Nephron (organoid): ENCODE results near the gene DNAH2.

Experiments
- H3K27ac Mint-ChIP-seq, 3 experiments: 2 replicates each; pipeline ENCODE4 v1.8.0; 2020; ENCODE audit warnings: mixed read lengths in 3 of 3, mild to moderate bottlenecking in 2 of 3, moderate library complexity in 1 of 3
- H3K27me3 Mint-ChIP-seq: 2 replicates; pipeline ENCODE4 v1.8.0; 2021; ENCODE audit warnings: low read depth, mild to moderate bottlenecking, moderate library complexity, mixed read lengths
- H3K36me3 Mint-ChIP-seq: 2 replicates; pipeline ENCODE4 v1.8.0; 2020; ENCODE audit warnings: low read depth, mixed read lengths
- H3K4me1 Mint-ChIP-seq: 2 replicates; pipeline ENCODE4 v1.8.0; 2020; ENCODE audit warnings: mixed read lengths
- H3K4me3 Mint-ChIP-seq, 3 experiments: 2 replicates each; pipeline ENCODE4 v1.8.0; 2020; ENCODE audit warnings: mild to moderate bottlenecking in 3 of 3, mixed read lengths in 3 of 3, moderate library complexity in 2 of 3
- H3K9me3 Mint-ChIP-seq: 2 replicates; pipeline ENCODE4 v1.8.0; 2020; ENCODE audit warnings: mixed read lengths
- CTCF ChIP-seq, 3 experiments: fragments of 200-600 bp; sonication (generic); IDR thresholded peaks; one replicate each; pipeline ENCODE4 v1.5.0; 2021; ENCODE audit warnings: antibody characterized with exemption in 3 of 3; ENCODE audit not compliant: unreplicated experiment in 3 of 3

Gene DNAH2

GRCh38 chr17:7846765-7847661 lies 129.5 kb downstream of the DNAH2 start:
- Mint-ChIP-seq H3K9me3 (no peaks in the 10 kb centered on the region), H3K4me3 (peak overlapping the region; percentile 37 to 58 (median 43)), H3K27me3 (no peaks in the 10 kb centered on the region), H3K27ac (no peak overlapping the region), H3K4me1 (peaks cover 2% of the 10 kb centered on the region), H3K36me3 (peaks cover 36% of the 10 kb centered on the region)
- TF ChIP-seq CTCF (IDR thresholded peaks at IDR 0.05; ENCODE audit: unreplicated experiment in 3 of 3): no peak

- H3K4me1 Mint-ChIP-seq: no peaks in the 10 kb centered on the region
- no peaks in the 10 kb centered on the region for H3K27me3 Mint-ChIP-seq
- H3K36me3 Mint-ChIP-seq: peaks cover 48% of the 10 kb centered on the region
- H3K27ac Mint-ChIP-seq: no peak overlapping the region
- H3K4me3 Mint-ChIP-seq: no peak overlapping the region
- TF ChIP-seq CTCF (IDR thresholded peaks at IDR 0.05; ENCODE audit: unreplicated experiment in 3 of 3): no peak
- H3K9me3 Mint-ChIP-seq: no peaks in the 10 kb centered on the region
Measured at GRCh38 chr17:7848131-7848579, 130.6 kb downstream of the DNAH2 start.

GRCh38 chr17:7848739-7849129 lies 131.2 kb downstream of the DNAH2 start:
- H3K4me3 Mint-ChIP-seq: no peak overlapping the region
- peaks cover 49% of the 10 kb centered on the region for H3K36me3 Mint-ChIP-seq
- H3K4me1 Mint-ChIP-seq: no peaks in the 10 kb centered on the region

GRCh38 chr17:7849130-7849750 lies 131.7 kb downstream of the DNAH2 start:
- no peak for TF ChIP-seq CTCF (IDR thresholded peaks at IDR 0.05; ENCODE audit: unreplicated experiment in 3 of 3)
- Mint-ChIP-seq H3K4me1 (no peaks in the 10 kb centered on the region), H3K27me3 (no peaks in the 10 kb centered on the region), H3K27ac (no peak overlapping the region), H3K9me3 (no peaks in the 10 kb centered on the region), H3K4me3 (no peak overlapping the region), H3K36me3 (peaks cover 54% of the 10 kb centered on the region)

More at GRCh38 chr17:7848739-7849129, 131.2 kb downstream of the DNAH2 start:
- no peak overlapping the region for H3K27ac Mint-ChIP-seq
- no peaks in the 10 kb centered on the region for H3K9me3 Mint-ChIP-seq
- no peaks in the 10 kb centered on the region for H3K27me3 Mint-ChIP-seq
- no peak for TF ChIP-seq CTCF (IDR thresholded peaks at IDR 0.05; ENCODE audit: unreplicated experiment in 3 of 3)

GRCh38 chr17:7849751-7850504 lies 132.4 kb downstream of the DNAH2 start:
- Mint-ChIP-seq H3K36me3 (peaks cover 54% of the 10 kb centered on the region), H3K4me1 (peaks cover under 1% of the 10 kb centered on the region), H3K27ac (no peak overlapping the region), H3K4me3 (peak overlapping the region in 1 of 3 experiments; percentile 21), H3K27me3 (no peaks in the 10 kb centered on the region), H3K9me3 (no peaks in the 10 kb centered on the region)
- TF ChIP-seq CTCF (IDR thresholded peaks at IDR 0.05; ENCODE audit: unreplicated experiment in 3 of 3): no peak
